ENCODE results near the gene ELOVL3. TPM values are rescaled to one million over a fixed set of nuclear protein-coding genes. Genes with fewer than 3 reads are reported as not detected.

The ELOVL3 gene
- total and polyA plus RNA-seq, 4 donors: 0.54 to 1.4 (median 1.1) TPM

DNA sequence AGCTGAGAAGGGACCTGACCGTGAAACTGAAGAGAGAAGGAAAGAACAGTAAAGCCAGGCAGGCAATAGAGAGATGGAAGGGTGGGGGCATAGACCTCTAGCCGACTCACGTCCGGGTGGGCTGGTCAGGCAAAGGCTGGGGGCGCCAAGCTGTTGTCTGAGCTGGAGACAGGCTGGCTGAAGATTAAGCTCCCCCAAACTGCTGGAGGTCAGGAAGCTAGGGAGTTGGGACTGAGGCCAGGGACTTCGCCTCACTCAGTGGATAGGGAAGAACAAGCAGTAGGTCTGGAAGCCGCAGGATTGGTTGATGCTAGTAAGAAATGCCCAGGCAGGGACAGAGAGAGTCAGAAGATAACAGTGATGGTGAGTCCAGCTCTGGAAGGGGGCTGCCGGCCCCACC, 9.9 kb downstream of the ELOVL3 start:
- Histone ChIP-seq H3K9me3 (ENCODE audit: control insufficient read depth in 4 of 4, insufficient read depth in 3 of 4, low read length in 3 of 4) (no peaks in the 10 kb centered on the region), H3K36me3 (ENCODE audit: control insufficient read depth in 4 of 4, insufficient read depth in 4 of 4, low read length in 4 of 4) (no peaks in the 10 kb centered on the region), H3K9ac (ENCODE audit: insufficient read depth in 1 of 2, low read length in 2 of 2) (no peak overlapping the region), H3K4me3 (no peak overlapping the region), H3K4me1 (ENCODE audit: control insufficient read depth in 5 of 5, insufficient read depth in 5 of 5, low read length in 5 of 5) (peaks cover 0 to 29% (median 7%) of the 10 kb centered on the region in 5 donors), H3K27ac (ENCODE audit: low read depth in 1 of 2, low read length in 1 of 2) (no peak overlapping the region), H3K27me3 (ENCODE audit: control insufficient read depth in 3 of 3, insufficient read depth in 3 of 3, low read length in 2 of 3) (peaks cover 0 to 57% (median 7%) of the 10 kb centered on the region in 3 donors)
- DNase-seq (peak; percentile 62 to 82 (median 77)), ATAC-seq (ENCODE audit: insufficient read depth, low FRiP score) (no peak)
- WGBS, 2 donors: 67% methylated on average over 8 of the region's 8 CpGs
- TF ChIP-seq CTCF (IDR thresholded peaks at IDR 0.05; ENCODE audit: control extremely low read depth, extremely low read depth): no peak

- WGBS, 2 donors: 50 to 67% methylated on average over 4 of the region's 4 CpGs
- no peak overlapping the region for H3K27ac ChIP-seq (ENCODE audit: low read depth in 1 of 2, low read length in 1 of 2)
- no peaks in the 10 kb centered on the region for H3K36me3 ChIP-seq (ENCODE audit: control insufficient read depth in 4 of 4, insufficient read depth in 4 of 4, low read length in 4 of 4)
Measured at GRCh38 chr10:102237711-102238252, 11.7 kb downstream of the ELOVL3 start.

DNA sequence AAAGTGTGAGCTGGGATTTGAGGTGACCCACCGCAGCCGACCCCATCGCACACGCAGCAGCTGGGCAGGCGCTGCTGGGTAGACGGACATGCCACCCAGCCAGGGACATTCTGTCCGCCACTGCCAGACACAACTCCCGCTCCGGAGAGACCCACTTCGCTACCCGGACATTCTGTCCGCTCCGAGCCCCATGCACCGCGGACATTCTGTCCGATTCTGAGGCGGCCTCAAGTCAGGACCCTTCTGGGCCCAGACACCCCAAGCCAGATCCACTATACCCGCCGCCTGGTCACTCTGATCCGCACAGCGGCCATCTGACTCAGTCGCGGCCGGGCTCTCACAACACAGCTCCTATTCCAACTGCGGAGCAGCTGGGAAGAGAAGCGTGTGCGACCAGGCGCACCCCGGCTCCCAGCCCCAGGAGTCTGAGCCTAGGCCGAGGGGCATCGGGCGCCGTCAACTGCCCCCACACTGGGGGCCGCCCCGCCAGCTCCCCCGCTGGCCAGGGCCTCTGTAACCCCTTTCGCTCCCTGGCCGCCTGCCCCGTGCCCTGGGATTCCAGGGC, 14.4 kb downstream of the ELOVL3 start:
- DNase-seq (peak in 1 of 3 donors; percentile 49), ATAC-seq (ENCODE audit: insufficient read depth, low FRiP score) (no peak)
- no peaks in the 10 kb centered on the region for H3K9me3 ChIP-seq (ENCODE audit: control insufficient read depth in 4 of 4, insufficient read depth in 3 of 4, low read length in 3 of 4)
- peaks cover 0 to 41% (median 7%) of the 10 kb centered on the region in 5 donors for H3K4me1 ChIP-seq (ENCODE audit: control insufficient read depth in 5 of 5, insufficient read depth in 5 of 5, low read length in 5 of 5)
- TF ChIP-seq CTCF (IDR thresholded peaks at IDR 0.05; ENCODE audit: control extremely low read depth, extremely low read depth): no peak
- H3K27me3 ChIP-seq (ENCODE audit: control insufficient read depth in 3 of 3, insufficient read depth in 3 of 3, low read length in 2 of 3): peaks cover 0 to 29% (median 6%) of the 10 kb centered on the region in 3 donors
- H3K9ac ChIP-seq (ENCODE audit: insufficient read depth in 1 of 2, low read length in 2 of 2): peak overlapping the region in 1 of 2 donors; percentile 37
- H3K4me3 ChIP-seq: no peak overlapping the region
- WGBS, 2 donors: 25 to 27% methylated on average over 38 to 39 of the region's 39 CpGs
- no peak overlapping the region for H3K27ac ChIP-seq (ENCODE audit: low read depth in 1 of 2, low read length in 1 of 2)
- peaks cover 0 to 1% (median 0%) of the 10 kb centered on the region in 4 donors for H3K36me3 ChIP-seq (ENCODE audit: control insufficient read depth in 4 of 4, insufficient read depth in 4 of 4, low read length in 4 of 4)

More at GRCh38 chr10:102237711-102238252, 11.7 kb downstream of the ELOVL3 start:
- DNase-seq (no peak), ATAC-seq (ENCODE audit: insufficient read depth, low FRiP score) (no peak)
- H3K9me3 ChIP-seq (ENCODE audit: control insufficient read depth in 4 of 4, insufficient read depth in 3 of 4, low read length in 3 of 4): no peaks in the 10 kb centered on the region
- no peak overlapping the region for H3K9ac ChIP-seq (ENCODE audit: insufficient read depth in 1 of 2, low read length in 2 of 2)
- TF ChIP-seq CTCF (IDR thresholded peaks at IDR 0.05; ENCODE audit: control extremely low read depth, extremely low read depth): no peak
- H3K4me3 ChIP-seq: no peak overlapping the region
- peaks cover 0 to 40% (median 7%) of the 10 kb centered on the region in 5 donors for H3K4me1 ChIP-seq (ENCODE audit: control insufficient read depth in 5 of 5, insufficient read depth in 5 of 5, low read length in 5 of 5)
- peaks cover 0 to 41% (median 7%) of the 10 kb centered on the region in 3 donors for H3K27me3 ChIP-seq (ENCODE audit: control insufficient read depth in 3 of 3, insufficient read depth in 3 of 3, low read length in 2 of 3)

All from lung (tissue), 12 donors.